CD4-positive, alpha-beta T cell treated with Interleukin-6 at 100 ng/mL for 8 hours (primary cell): ENCODE data around the gene CSN1S1.

Experiments
- DNase-seq: peaks from one replicate; pipeline ENCODE4 v3.0.0-alpha.2; 2020; ENCODE audit warnings: mixed read lengths, low spot score

The CSN1S1 gene

DNA sequence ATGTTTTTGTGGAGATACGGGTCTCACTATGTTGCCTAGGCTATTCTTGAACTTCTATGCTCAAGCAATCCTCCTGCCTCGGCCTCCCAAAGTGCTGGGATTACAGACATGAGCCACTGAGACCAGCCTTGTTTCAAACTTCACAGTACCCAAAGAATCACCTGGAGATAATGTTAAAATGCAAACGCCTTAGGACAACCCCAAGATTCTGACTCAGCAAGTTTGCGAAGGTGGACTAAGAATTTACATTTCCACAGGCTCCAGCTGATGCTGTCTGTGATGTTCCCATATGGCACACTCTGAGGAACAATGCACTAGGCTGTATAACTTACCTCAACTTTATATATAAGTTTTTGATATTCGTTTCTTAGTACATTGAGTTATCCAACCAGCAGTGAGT lies 63.9 kb downstream of the CSN1S1 start:
- DNase-seq: no peak

DNA sequence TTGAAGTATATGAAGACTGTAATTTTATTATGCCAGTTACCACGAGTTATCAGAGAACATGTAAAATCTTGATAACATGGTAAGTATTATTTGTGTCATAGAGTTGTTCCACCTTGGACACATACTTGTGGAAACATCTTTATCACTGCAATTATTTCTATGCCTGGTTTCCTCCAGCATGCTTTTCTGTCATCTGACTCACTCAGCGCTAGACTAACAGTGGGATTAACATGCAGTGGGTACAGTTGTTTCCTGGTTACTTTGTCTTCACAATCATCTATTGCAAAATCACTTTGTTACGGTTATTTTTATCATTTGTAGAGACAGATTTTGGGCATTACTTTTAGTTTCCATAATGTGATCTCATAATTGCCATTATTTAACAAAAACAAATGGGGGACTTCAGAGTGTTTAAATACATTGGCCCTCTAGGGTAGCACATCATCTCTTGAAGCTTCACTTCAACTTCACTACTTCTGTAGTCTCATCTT lies 64.7 kb downstream of the CSN1S1 start, which contains the start of gene STATH:
Gene STATH (plus strand): TSS at position 441 of the 491 bp plus-strand sequence. CDS start 2,472 bp downstream, outside the sequence.
- no peak for DNase-seq
